A673 (cell line): ENCODE results near the gene EVI5L. TPM values are rescaled to one million over a fixed set of nuclear protein-coding genes. Genes with fewer than 3 reads are reported as not detected.

Experiments
- BruUV-seq: library from RNA; stranded (reverse); fragments of 400-500 nt; replicated peaks from 2 replicates; lab custom pipeline; 2021; lab: Mats Ljungman, UMichigan
- CTCF ChIA-PET: fragments of 300-600 bp; sonication (Branson Sonifier 250); formaldehyde crosslinking; loops from one replicate; lab custom pipeline; 2022; ENCODE audit warnings: antibody characterized with exemption; lab: Charles Lee
- POLR2A ChIA-PET: fragments of 300-600 bp; sonication (Branson Sonifier 250); formaldehyde crosslinking; loops from one replicate; lab custom pipeline; 2022; ENCODE audit warnings: antibody characterized with exemption; ENCODE audit not compliant: low non-redundant PET; lab: Charles Lee
- DNase-seq: peaks from one replicate; pipeline ENCODE4 v3.0.0-alpha.2; 2015; ENCODE audit warnings: low spot score
- H3K27ac ChIP-seq: fragments of 200-600 bp; sonication (generic); 2 replicates; pipeline ENCODE4 v1.5.1; 2016; ENCODE audit warnings: mixed run types, low read depth, mild to moderate bottlenecking, mixed read lengths, antibody characterized with exemption, low read length; ENCODE audit not compliant: poor library complexity, severe bottlenecking
- H3K27me3 ChIP-seq: fragments of 200-600 bp; sonication (generic); replicated peaks from 2 replicates; pipeline ENCODE4 v1.6.1; 2017; ENCODE audit warnings: mixed run types, low read depth, mild to moderate bottlenecking, mixed read lengths, antibody characterized with exemption, low read length; ENCODE audit not compliant: insufficient read depth, poor library complexity
- H3K36me3 ChIP-seq: fragments of 200-600 bp; sonication (generic); 2 replicates; pipeline ENCODE4 v1.6.1; 2016; ENCODE audit warnings: mixed run types, mild to moderate bottlenecking, mixed read lengths, antibody characterized with exemption, low read length; ENCODE audit not compliant: insufficient read depth, poor library complexity, severe bottlenecking
- H3K4me1 ChIP-seq: fragments of 200-600 bp; sonication (generic); 2 replicates; pipeline ENCODE4 v1.6.1; 2017; ENCODE audit warnings: mixed run types, mild to moderate bottlenecking, mixed read lengths, antibody characterized with exemption, low read length; ENCODE audit not compliant: insufficient read depth, poor library complexity, severe bottlenecking
- H3K4me3 ChIP-seq: fragments of 200-600 bp; sonication (generic); 2 replicates; pipeline ENCODE4 v1.5.1; 2016; ENCODE audit warnings: low read depth, mixed run types, mild to moderate bottlenecking, mixed read lengths, low read length; ENCODE audit not compliant: poor library complexity, severe bottlenecking
- H3K9me3 ChIP-seq: fragments of 200-600 bp; sonication (generic); 2 replicates; pipeline ENCODE4 v1.6.1; 2016; ENCODE audit warnings: mixed run types, low read depth, mild to moderate bottlenecking, mixed read lengths, antibody characterized with exemption, low read length; ENCODE audit not compliant: poor library complexity, severe bottlenecking
- EZH2 ChIP-seq: fragments of 200-600 bp; sonication (generic); IDR thresholded peaks from 2 replicates; pipeline ENCODE4 v1.6.1; 2017; ENCODE audit warnings: borderline replicate concordance, low read depth, mild to moderate bottlenecking, mixed read lengths, antibody characterized with exemption, low read length; ENCODE audit not compliant: poor library complexity, severe bottlenecking
- intact Hi-C: fragments of 100-400 bp; cut with micrococcal nuclease; formaldehyde crosslinking; loops from one replicate; pipeline ENCODE4 v1.10.0; 2022; ENCODE audit not compliant: unreplicated experiment
- total RNA-seq: library from RNA; stranded (reverse); gene quantifications from 2 replicates; pipeline ENCODE4 v1.2.3, GENCODE V29; 2021
- TF ChIP-seq, protein P1 (sequence below): fragments of 300-800, 200-600 bp; sonication (generic); conservative IDR thresholded peaks from 2 replicates; pipeline ENCODE4 v1.5.1; 2017; ENCODE audit warnings: low read depth, mild to moderate bottlenecking, antibody characterized with exemption, low read length, moderate library complexity, mixed read lengths

EVI5L gene
- total RNA-seq, 1 experiment from 2014 or later = 4.8 TPM

DNA sequence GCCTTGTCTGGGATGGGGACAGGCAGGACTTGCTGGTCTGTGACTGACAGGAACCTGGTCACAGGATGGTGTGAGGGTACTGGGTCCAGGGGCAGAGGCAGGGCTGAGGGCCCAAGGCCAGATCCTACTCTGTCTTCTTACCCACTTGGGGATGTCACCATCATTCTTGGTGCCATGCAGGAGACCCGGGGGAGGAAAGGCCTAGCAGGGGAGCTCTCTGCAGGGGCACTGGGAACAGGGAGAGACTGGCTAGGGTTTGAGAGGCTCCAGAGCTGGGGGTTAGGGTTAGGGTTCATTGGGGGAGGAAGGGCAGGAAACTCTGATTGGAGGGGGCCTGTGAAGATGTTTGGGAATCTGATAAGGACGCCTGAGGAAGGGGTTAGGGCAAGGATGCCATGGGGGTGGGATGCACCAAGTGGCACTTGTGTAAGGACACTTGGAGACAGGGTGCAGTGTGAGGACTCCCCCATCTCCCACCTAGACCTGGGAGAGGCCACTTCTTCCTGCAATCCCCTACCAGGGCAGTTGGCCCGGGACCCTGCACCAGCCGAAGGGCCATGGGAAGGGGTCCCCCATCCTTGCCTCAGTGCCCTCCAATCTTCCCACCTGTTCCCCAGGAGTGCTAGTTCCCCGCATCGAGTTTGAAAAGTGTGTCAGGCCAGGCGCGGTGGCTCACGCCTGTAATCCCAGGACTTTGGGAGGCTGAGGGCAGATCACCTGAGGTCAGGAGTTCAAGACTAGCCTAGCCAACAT lies 37.2 kb downstream of the EVI5L start:
- CTCF ChIA-PET = no interaction called here
- BruUV-seq = no TSS peak

GRCh38 chr19:7868326-7868670 lies 38.3 kb downstream of the EVI5L start:
- Histone ChIP-seq H3K4me3 (peak overlapping the region; percentile 53), H3K9me3 (no peaks in the 10 kb centered on the region), H3K4me1 (peaks cover 37% of the 10 kb centered on the region), H3K27ac (peak overlapping the region; percentile 78), H3K27me3 (no peaks in the 10 kb centered on the region), H3K36me3 (no peaks in the 10 kb centered on the region)
- POLR2A ChIA-PET = no interaction called here
- BruUV-seq = no TSS peak
- CTCF ChIA-PET = interaction anchor here (0.6 to 1.8 kb wide), 4 partner anchors 50 to 727 kb away, joined by 3 to 11 read pairs (median 6); partner anchors contain the start of gene SNAPC2
- DNase-seq = no peak
- TF ChIP-seq, protein P1, sequence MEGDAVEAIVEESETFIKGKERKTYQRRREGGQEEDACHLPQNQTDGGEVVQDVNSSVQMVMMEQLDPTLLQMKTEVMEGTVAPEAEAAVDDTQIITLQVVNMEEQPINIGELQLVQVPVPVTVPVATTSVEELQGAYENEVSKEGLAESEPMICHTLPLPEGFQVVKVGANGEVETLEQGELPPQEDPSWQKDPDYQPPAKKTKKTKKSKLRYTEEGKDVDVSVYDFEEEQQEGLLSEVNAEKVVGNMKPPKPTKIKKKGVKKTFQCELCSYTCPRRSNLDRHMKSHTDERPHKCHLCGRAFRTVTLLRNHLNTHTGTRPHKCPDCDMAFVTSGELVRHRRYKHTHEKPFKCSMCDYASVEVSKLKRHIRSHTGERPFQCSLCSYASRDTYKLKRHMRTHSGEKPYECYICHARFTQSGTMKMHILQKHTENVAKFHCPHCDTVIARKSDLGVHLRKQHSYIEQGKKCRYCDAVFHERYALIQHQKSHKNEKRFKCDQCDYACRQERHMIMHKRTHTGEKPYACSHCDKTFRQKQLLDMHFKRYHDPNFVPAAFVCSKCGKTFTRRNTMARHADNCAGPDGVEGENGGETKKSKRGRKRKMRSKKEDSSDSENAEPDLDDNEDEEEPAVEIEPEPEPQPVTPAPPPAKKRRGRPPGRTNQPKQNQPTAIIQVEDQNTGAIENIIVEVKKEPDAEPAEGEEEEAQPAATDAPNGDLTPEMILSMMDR = no peak
- TF ChIP-seq EZH2 = no peak
- intact Hi-C loops = no loop called here

More for the DNA sequence above, 37.2 kb downstream of the EVI5L start:
- H3K4me3 ChIP-seq = no peak overlapping the region
- TF ChIP-seq, protein P1 = no peak
- no peak for TF ChIP-seq EZH2
- no peak for DNase-seq
- POLR2A ChIA-PET = no interaction called here
- peaks cover 27% of the 10 kb centered on the region for H3K4me1 ChIP-seq
- H3K9me3 ChIP-seq = no peaks in the 10 kb centered on the region
- intact Hi-C loops = no loop called here
- no peak overlapping the region for H3K27ac ChIP-seq
- no peaks in the 10 kb centered on the region for H3K36me3 ChIP-seq
- H3K27me3 ChIP-seq = no peaks in the 10 kb centered on the region

GRCh38 chr19:7868671-7869452 lies 38.8 kb downstream of the EVI5L start:
- peak overlapping the region; percentile 53 for H3K4me3 ChIP-seq
- H3K27ac ChIP-seq = peak overlapping the region; percentile 78
- H3K9me3 ChIP-seq = no peaks in the 10 kb centered on the region
- H3K4me1 ChIP-seq = peaks cover 42% of the 10 kb centered on the region
- no peaks in the 10 kb centered on the region for H3K36me3 ChIP-seq
- intact Hi-C loops = no loop called here
- DNase-seq = peak; percentile 91
- H3K27me3 ChIP-seq = no peaks in the 10 kb centered on the region
- CTCF ChIA-PET = interaction anchor here (0.5 to 1.8 kb wide), 7 partner anchors 15 to 727 kb away, joined by 3 to 11 read pairs (median 6); partner anchors contain the start of genes MAP2K7 and SNAPC2
- POLR2A ChIA-PET = no interaction called here
- TF ChIP-seq, protein P1 = peak; percentile 58; the same call in 1 of the 2 replicates
- no peak for TF ChIP-seq EZH2
- BruUV-seq = no TSS peak
